Regular cardiac myocyte (primary cell): Measurements from ENCODE around the gene GPS1. TPM values are rescaled to one million over a fixed set of nuclear protein-coding genes. Genes with fewer than 3 reads are reported as not detected.

ENCODE experiments used
- total RNA-seq: library from RNA; depleted of rRNA; stranded (reverse); fragments of >200 nt; gene quantifications from 2 replicates; pipeline ENCODE4 v1.2.3, GENCODE V29; 2014

The GPS1 gene
- 69.9 and 119 TPM in 2 replicates for total RNA-seq

DNA sequence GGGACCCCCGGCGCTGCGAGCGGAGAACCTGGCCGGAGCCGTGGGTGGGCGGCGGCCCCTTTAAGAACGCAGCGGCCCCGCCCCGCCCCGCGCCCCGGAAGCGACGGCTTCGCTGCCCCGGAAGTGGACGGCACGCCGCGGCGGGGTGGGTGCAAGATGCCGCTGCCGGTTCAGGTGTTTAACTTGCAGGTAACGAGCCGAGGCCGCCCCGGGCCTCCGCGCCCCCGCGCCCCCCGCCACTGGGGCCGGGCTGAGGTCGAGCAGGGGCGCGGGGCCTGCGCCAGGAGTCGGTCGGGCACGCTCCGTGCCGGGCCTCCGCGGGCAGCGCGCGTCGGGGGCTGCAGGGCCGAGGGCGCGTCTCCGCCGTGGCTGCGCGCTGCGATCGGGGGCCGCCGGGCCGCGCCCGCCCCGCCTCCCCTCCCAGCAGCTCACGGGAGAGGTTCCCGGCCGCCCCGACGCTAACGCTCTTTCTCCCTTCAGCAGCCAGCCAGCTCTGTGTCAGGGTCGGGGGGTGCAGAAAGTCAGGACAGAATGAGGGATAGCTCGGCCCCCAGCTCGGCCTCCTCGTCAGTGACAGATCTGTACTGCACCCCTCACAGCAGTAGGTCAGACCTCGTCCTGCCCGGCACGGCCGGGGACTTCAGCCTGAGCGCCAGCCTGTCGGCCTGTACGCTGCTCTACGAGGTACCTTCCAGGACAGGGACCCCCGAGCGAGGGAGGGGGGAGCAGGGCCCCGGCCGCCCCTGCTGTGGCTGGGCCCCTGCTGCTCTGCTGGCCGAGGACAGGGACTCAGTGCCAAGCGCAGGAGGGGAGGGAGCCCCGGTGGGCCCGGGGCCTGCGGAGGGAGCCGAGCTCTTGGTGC, at the start of gene GPS1, which contains the start of gene RFNG:
GPS1 (plus strand) TSS at position 123 of the 862 bp plus-strand sequence; CDS start at position 157, 34 bp downstream.
RFNG (minus strand) TSS at position 36 of the 862 bp plus-strand sequence. CDS start 45 bp downstream, outside the sequence.

GRCh38 chr17:82022310-82022980, 29.3 kb upstream of the GPS1 start, which contains the start of gene CENPX:
Gene CENPX (minus strand): TSS chr17:82022878. CDS start chr17:82022861, 17 bp downstream.

GRCh38 chr17:82022981-82023446, 28.7 kb upstream of the GPS1 start, which contains the start of gene LRRC45:
Gene LRRC45 (plus strand): TSS chr17:82023305. CDS start chr17:82023644, 339 bp downstream.

DNA sequence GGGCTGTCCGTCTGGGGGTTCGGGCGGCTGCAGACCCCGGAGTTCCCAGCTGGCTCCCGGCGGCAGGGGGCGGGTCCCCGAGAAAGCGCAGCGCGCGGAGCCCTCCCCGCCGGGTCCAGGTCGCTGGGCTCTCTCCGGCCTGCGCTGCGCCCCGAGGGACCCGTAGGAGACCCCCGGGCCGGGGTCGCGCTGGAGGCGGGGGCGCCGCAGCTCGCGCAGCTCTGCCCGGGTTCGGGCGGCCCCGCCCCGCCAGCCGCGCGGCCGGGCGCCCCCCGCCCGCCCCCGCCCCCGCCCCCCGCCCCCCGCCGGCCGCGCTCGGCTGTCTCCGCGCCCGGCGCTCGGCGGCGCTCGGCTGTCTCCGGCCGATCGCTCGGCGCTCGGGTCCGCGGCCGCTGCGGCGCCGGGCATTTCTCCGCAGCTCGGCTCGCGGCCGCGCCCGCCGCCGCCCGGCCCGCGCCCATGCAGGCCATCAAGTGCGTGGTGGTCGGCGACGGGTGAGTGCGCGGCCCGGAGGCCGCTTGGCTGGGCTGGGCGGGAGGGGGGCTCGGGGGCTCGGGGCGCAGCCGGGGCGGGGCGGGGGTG, 20.3 kb upstream of the GPS1 start, which contains the start of gene RAC3:
RAC3 (plus strand) TSS at position 376 of the 582 bp plus-strand sequence; CDS start at position 460, 84 bp downstream.

GRCh38 chr17:82037092-82037888, 14.4 kb upstream of the GPS1 start, which contains the start of gene DCXR:
Gene DCXR (minus strand): TSS chr17:82037697. CDS start chr17:82037682, 15 bp downstream.

DNA sequence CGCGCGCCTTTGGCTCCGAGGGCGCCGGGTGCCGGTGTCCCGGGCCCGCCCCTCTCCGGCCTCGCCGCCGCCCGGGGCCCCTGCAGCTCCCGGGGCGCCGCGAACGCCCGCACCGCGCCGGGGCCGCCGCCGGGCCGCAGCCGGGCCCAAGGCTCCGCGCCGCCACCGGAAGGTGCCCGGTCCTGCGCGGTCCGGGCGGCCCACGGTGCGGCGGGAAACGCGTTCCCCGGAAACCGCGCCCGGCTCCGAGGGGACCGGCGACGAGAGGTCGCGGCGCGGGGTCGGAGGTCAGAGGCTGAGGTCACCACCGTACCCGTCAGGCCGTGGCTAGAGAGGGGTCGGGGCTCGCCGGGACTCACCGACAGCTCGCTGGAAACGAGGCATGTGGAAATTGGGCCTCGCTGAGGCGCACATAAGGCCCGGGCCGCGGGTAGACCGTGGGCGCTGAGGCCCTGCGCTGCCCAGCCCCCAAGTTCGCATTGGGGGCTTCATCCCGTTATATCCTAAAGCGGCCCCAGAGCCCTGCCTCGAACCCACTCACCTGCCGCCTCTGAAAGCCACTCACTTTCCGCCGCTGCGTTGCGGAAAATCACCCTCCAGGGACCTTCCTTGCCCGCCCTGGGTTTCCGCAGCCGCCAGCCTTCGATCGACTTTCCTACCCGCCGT, 14.1 kb downstream of the GPS1 start, which contains the start of gene DUS1L:
DUS1L (minus strand) TSS at position 167 of the 666 bp plus-strand sequence. CDS start 745 bp downstream, outside the sequence.

DNA sequence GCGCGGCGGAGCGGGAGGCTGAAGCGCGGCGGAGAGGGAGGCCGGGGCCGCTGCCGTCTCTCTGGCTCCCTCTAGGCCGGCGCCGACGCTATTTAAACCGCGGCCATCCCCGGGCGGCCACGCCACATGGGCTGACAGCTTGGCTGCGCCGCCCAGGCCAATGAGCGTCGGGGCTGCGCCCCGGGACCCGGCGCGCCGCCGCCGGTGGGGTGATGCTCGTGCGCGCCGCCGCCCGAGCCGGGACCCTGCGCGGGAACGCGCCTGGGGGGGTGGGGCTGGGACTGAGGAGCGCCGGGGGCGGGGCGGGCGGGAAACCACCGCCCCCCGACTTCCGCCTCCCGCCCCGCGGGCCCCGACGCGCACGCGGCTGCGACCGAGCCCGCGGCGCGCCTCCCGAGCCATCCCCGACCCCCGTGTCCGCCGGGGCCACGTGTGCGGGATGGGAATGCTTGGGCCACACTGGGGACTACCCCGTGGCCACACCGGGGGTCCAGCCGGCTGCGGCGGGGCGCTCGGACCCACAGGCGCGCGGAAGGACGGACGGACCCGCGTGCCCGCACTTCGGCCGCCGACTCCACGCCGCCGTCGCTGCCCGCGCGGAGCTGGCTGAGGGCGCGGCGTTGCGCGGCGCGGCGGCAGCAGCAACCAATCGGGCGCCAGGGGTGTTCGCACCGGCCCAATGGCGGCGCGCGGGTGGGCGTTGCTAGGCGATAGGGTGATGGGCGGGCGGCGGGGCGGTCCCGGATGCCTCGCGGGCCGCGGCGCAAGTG, 46.7 kb downstream of the GPS1 start, which contains the start of gene FASN:
FASN (minus strand) TSS at position 68 of the 770 bp plus-strand sequence. CDS start 1,791 bp downstream, outside the sequence.

Other genes starting within 250 kb of the GPS1 start
- gene GCGR, start 247.7 kb upstream of the GPS1 start, total RNA-seq, result not detected in 2 replicates
- gene MCRIP1, start 218.6 kb upstream of the GPS1 start, total RNA-seq, result 91.6 and 113 TPM in 2 replicates
- 0.19 and 0.28 TPM in 2 replicates for gene PPP1R27, start 216.8 kb upstream of the GPS1 start, total RNA-seq
- 1,109 and 1,495 TPM in 2 replicates for gene P4HB, start 191.4 kb upstream of the GPS1 start, total RNA-seq
- 132 and 223 TPM in 2 replicates for gene ARHGDIA, start 180.6 kb upstream of the GPS1 start, total RNA-seq
- gene ALYREF, start 160.3 kb upstream of the GPS1 start, total RNA-seq, result 60.0 and 264 TPM in 2 replicates
- 110 and 239 TPM in 2 replicates for gene ANAPC11, start 160.2 kb upstream of the GPS1 start, total RNA-seq
- gene NPB, start 149.7 kb upstream of the GPS1 start, total RNA-seq, result 0.58 and 0.85 TPM in 2 replicates
- gene PCYT2, start 140.5 kb upstream of the GPS1 start, total RNA-seq, result 27.6 and 43.3 TPM in 2 replicates
- gene SIRT7, start 133.7 kb upstream of the GPS1 start, total RNA-seq, result 11.3 and 23.8 TPM in 2 replicates
- 14.4 TPM in 2 replicates for gene MAFG, start 124.2 kb upstream of the GPS1 start, total RNA-seq
- 107 and 123 TPM in 2 replicates for gene PYCR1, start 114.6 kb upstream of the GPS1 start, total RNA-seq
- not detected in 2 replicates for gene MYADML2, start 104.7 kb upstream of the GPS1 start, total RNA-seq
- not detected in 2 replicates for gene NOTUM, start 90.7 kb upstream of the GPS1 start, total RNA-seq
- 19.6 and 23.7 TPM in 2 replicates for gene ASPSCR1, start 74.3 kb upstream of the GPS1 start, total RNA-seq
- 13.8 and 53.7 TPM in 2 replicates for gene CENPX, start 29.0 kb upstream of the GPS1 start, total RNA-seq
- gene LRRC45, start 28.6 kb upstream of the GPS1 start, total RNA-seq, result 9.0 and 19.2 TPM in 2 replicates
- gene RAC3, start 20.2 kb upstream of the GPS1 start, total RNA-seq, result 4.4 and 6.5 TPM in 2 replicates
- 51.0 and 75.3 TPM in 2 replicates for gene DCXR, start 14.2 kb upstream of the GPS1 start, total RNA-seq
- gene RFNG, start 87 bp upstream of the GPS1 start, total RNA-seq, result 21.5 and 35.2 TPM in 2 replicates
- 42.8 and 60.0 TPM in 2 replicates for gene DUS1L, start 13.9 kb downstream of the GPS1 start, total RNA-seq
- gene FASN, start 46.3 kb downstream of the GPS1 start, total RNA-seq, result 27.3 and 63.5 TPM in 2 replicates
- 10.2 and 11.6 TPM in 2 replicates for gene CCDC57, start 160.9 kb downstream of the GPS1 start, total RNA-seq
- gene SLC16A3, start 177.1 kb downstream of the GPS1 start, total RNA-seq, result 203 and 289 TPM in 2 replicates
- gene CSNK1D, start 221.8 kb downstream of the GPS1 start, total RNA-seq, result 36.6 and 55.4 TPM in 2 replicates